ENCODE data around the gene RUBCN. TPM values are rescaled to one million over a fixed set of nuclear protein-coding genes. Genes with fewer than 3 reads are reported as not detected.
"Not testable (repeated sequence)": the region's sequence is repeated elsewhere in the genome, so short reads cannot be mapped to it uniquely, and the experiment has no call there.

The RUBCN gene
- total and polyA plus RNA-seq, 2 of the 13 experiments (the other 11 are each of a cell fraction or from before 2014, with no cell fraction given) = 5.2 to 8.1 TPM

- H3K4me1 ChIP-seq (ENCODE audit: insufficient read depth, low read length); intact Hi-C loops (cut with micrococcal nuclease; ENCODE audit: unreplicated experiment); BruUV-seq (replicated peaks); H3K79me2 ChIP-seq (ENCODE audit: insufficient read depth, low read length); CTCF ChIA-PET (ENCODE audit: low intra/inter-chr PET ratio, low total read pairs); H4K20me1 ChIP-seq (ENCODE audit: insufficient read depth, low read length); H3K36me3 ChIP-seq (replicated peaks in 1 of 2; ENCODE audit: control insufficient read depth in 1 of 2, insufficient read depth in 2 of 2, low read length in 2 of 2); in situ Hi-C loops (cut with HindIII; ENCODE audit: extremely low pct_ligation_motif_present, low pct_unique_long_range_greater_than_20kb); FAIRE-seq; H3K27me3 ChIP-seq (ENCODE audit: control insufficient read depth in 1 of 2, insufficient read depth in 2 of 2, low read length in 2 of 2); DNase-seq (ENCODE audit: low spot score); H3K27ac ChIP-seq (ENCODE audit: extremely low read length, insufficient read depth, low read length); H3K9me3 ChIP-seq (ENCODE audit: low read length); H2AFZ ChIP-seq (ENCODE audit: low read length): not testable (repeated sequence)
- Histone ChIP-seq H3K4me3 (replicated peaks in 1 of 3; ENCODE audit: insufficient read depth in 1 of 3, low read depth in 2 of 3, low read length in 3 of 3) (peak overlapping the region in 2 of 3 experiments; percentile 61 to 65; a peak in 3 of 6 replicates), H3K9ac (ENCODE audit: insufficient read depth, low read depth, low read length) (peak overlapping the region; percentile 54; the same call in 1 of the 2 replicates), H3K4me2 (ENCODE audit: low read depth, low read length) (peak overlapping the region; percentile 39; the same call in 1 of the 2 replicates)
- peak; percentile 65; the same call in 1 of the 2 replicates for TF ChIP-seq PHF8 (CRISPR knock-in tag; IDR thresholded peaks at IDR 0.05)
- TF ChIP-seq KDM2A (CRISPR knock-in tag; IDR thresholded peaks at IDR 0.05; ENCODE audit: borderline replicate concordance, low read depth) = peak; percentile 25; the same call in 1 of the 2 replicates
- TF ChIP-seq GABPB1 (CRISPR knock-in tag; IDR thresholded peaks at IDR 0.05) = peak; percentile 54; the same call in 1 of the 2 replicates
- peak; percentile 53; the same call in 1 of the 2 replicates for TF ChIP-seq RBFOX2 (IDR thresholded peaks at IDR 0.05; ENCODE audit: low read depth, low read length)
- peak; percentile 37; the same call in 1 of the 2 replicates for TF ChIP-seq SAP130 (CRISPR knock-in tag; IDR thresholded peaks at IDR 0.05; ENCODE audit: low read depth)
- TF ChIP-seq ZFY (CRISPR knock-in tag; IDR thresholded peaks at IDR 0.05) = peak; percentile 76
- peak; percentile 92 for TF ChIP-seq ZNF777 (CRISPR knock-in tag; IDR thresholded peaks at IDR 0.05)
- TF ChIP-seq MYC (CRISPR knock-in tag; IDR thresholded peaks at IDR 0.05; ENCODE audit: borderline replicate concordance) = peak; percentile 14; the same call in 1 of the 2 replicates
- 0 out of 2 replicates have a peak, but pooled peaks have one; percentile 36 for TF ChIP-seq ZNF574 (CRISPR knock-in tag; IDR thresholded peaks at IDR 0.05)
- POLR2A ChIA-PET = interaction anchor here (0.6 kb wide), 1 partner anchor 1699 kb away, joined by 5 read pairs; no protein-coding TSS in a partner anchor
- ATAC-seq = peak; percentile 90
- no CpG with 5 or more reads among the region's 100 CpGs for WGBS (ENCODE audit: low lambda C conversion rate)
These were observed 82.4 kb downstream of the RUBCN start for GRCh38 chr3:197654090-197654997.

GRCh38 chr3:197652860-197653259, 83.8 kb downstream of the RUBCN start:
- H3K79me2 ChIP-seq (ENCODE audit: insufficient read depth, low read length); POLR2A ChIA-PET; DNase-seq (ENCODE audit: low spot score); H3K4me3 ChIP-seq (replicated peaks in 1 of 3; ENCODE audit: insufficient read depth in 1 of 3, low read depth in 2 of 3, low read length in 3 of 3); BruUV-seq (replicated peaks); H4K20me1 ChIP-seq (ENCODE audit: insufficient read depth, low read length); in situ Hi-C loops (cut with HindIII; ENCODE audit: extremely low pct_ligation_motif_present, low pct_unique_long_range_greater_than_20kb); FAIRE-seq; ATAC-seq; CTCF ChIA-PET (ENCODE audit: low intra/inter-chr PET ratio, low total read pairs); H3K27ac ChIP-seq (ENCODE audit: extremely low read length, insufficient read depth, low read length); H3K4me2 ChIP-seq (ENCODE audit: low read depth, low read length); H3K4me1 ChIP-seq (ENCODE audit: insufficient read depth, low read length); H2AFZ ChIP-seq (ENCODE audit: low read length); H3K27me3 ChIP-seq (ENCODE audit: control insufficient read depth in 1 of 2, insufficient read depth in 2 of 2, low read length in 2 of 2); H3K9ac ChIP-seq (ENCODE audit: insufficient read depth, low read depth, low read length); intact Hi-C loops (cut with micrococcal nuclease; ENCODE audit: unreplicated experiment); H3K9me3 ChIP-seq (ENCODE audit: low read length); H3K36me3 ChIP-seq (replicated peaks in 1 of 2; ENCODE audit: control insufficient read depth in 1 of 2, insufficient read depth in 2 of 2, low read length in 2 of 2): not testable (repeated sequence)
- no CpG with 5 or more reads among the region's 10 CpGs for WGBS (ENCODE audit: low lambda C conversion rate)
